Keratinocyte (primary cell): ENCODE results near the gene CCDC158. TPM values are rescaled to one million over a fixed set of nuclear protein-coding genes. Genes with fewer than 3 reads are reported as not detected.

Source experiments
- DNase-seq: peaks from one replicate; pipeline ENCODE4 v3.0.0-alpha.2; 2011; ENCODE audit warnings: low read depth, missing footprints, low spot score
- FAIRE-seq: peaks from 2 replicates; lab custom pipeline; 2011; peaks lifted over from hg19 to GRCh38; lab: Jason Lieb, UNC
- H2AFZ ChIP-seq: 2 replicates; pipeline ENCODE4 v1.6.0; 2012; ENCODE audit warnings: low read length, control low read depth, inconsistent platforms; ENCODE audit not compliant: control insufficient read depth
- H3K27ac ChIP-seq: 2 replicates; pipeline ENCODE4 v1.5.1; 2011; ENCODE audit warnings: low read length; ENCODE audit not compliant: control insufficient read depth, insufficient read depth
- H3K27me3 ChIP-seq: 3 replicates; pipeline ENCODE4 v1.6.0; 2011; ENCODE audit warnings: low read length; ENCODE audit not compliant: control insufficient read depth, insufficient read depth; ENCODE audit errors: extremely low read depth
- H3K36me3 ChIP-seq, 2 experiments: 2 replicates in 1 of 2; 3 replicates in 1 of 2; pipeline ENCODE4 v1.5.1; 2011; ENCODE audit warnings: low read length in 2 of 2, mild to moderate bottlenecking in 1 of 2; ENCODE audit not compliant: control insufficient read depth in 2 of 2, insufficient read depth in 2 of 2; ENCODE audit errors: extremely low read depth in 1 of 2
- H3K4me1 ChIP-seq: 3 replicates; pipeline ENCODE4 v1.5.1; 2011; ENCODE audit warnings: low read length; ENCODE audit not compliant: control insufficient read depth, insufficient read depth; ENCODE audit errors: extremely low read depth
- H3K4me2 ChIP-seq: 3 replicates; pipeline ENCODE4 v1.6.0; 2011; ENCODE audit warnings: low read depth, low read length; ENCODE audit not compliant: control insufficient read depth, insufficient read depth; ENCODE audit errors: extremely low read depth
- H3K4me3 ChIP-seq, 3 experiments: fragments of 200-600 bp in 1 of 3; sonication (generic) in 1 of 3; 2 replicates in 2 of 3; 3 replicates in 1 of 3; pipeline ENCODE4 v1.5.1; 2011 to 2016; ENCODE audit warnings: low read length in 3 of 3, mild to moderate bottlenecking in 3 of 3, control low read depth in 2 of 3, inconsistent platforms in 1 of 3, low read depth in 1 of 3, mixed read lengths in 1 of 3, mixed run types in 1 of 3, moderate library complexity in 1 of 3; ENCODE audit not compliant: control insufficient read depth in 2 of 3, insufficient read depth in 2 of 3; ENCODE audit errors: extremely low read depth in 1 of 3
- H3K79me2 ChIP-seq: 2 replicates; pipeline ENCODE4 v1.6.0; 2012; ENCODE audit warnings: low read length; ENCODE audit not compliant: control insufficient read depth, insufficient read depth
- H3K9ac ChIP-seq: 3 replicates; pipeline ENCODE4 v1.6.0; 2011; ENCODE audit warnings: low read length; ENCODE audit not compliant: control insufficient read depth, insufficient read depth; ENCODE audit errors: extremely low read depth
- H3K9me1 ChIP-seq: 3 replicates; pipeline ENCODE4 v1.6.0; 2011; ENCODE audit warnings: low read length; ENCODE audit not compliant: control insufficient read depth, insufficient read depth; ENCODE audit errors: extremely low read depth
- H3K9me3 ChIP-seq: 2 replicates; pipeline ENCODE4 v1.5.1; 2012; ENCODE audit warnings: low read depth, low read length; ENCODE audit not compliant: control insufficient read depth
- H4K20me1 ChIP-seq: 3 replicates; pipeline ENCODE4 v1.6.0; 2011; ENCODE audit warnings: low read length; ENCODE audit not compliant: control insufficient read depth, insufficient read depth; ENCODE audit errors: extremely low read depth
- EZH2 ChIP-seq: IDR thresholded peaks from one replicate; pipeline ENCODE4 v1.6.1; 2012; ENCODE audit warnings: inconsistent platforms, mild to moderate bottlenecking, low read length, moderate library complexity
- dilution Hi-C: fragments of 300-500 bp; cut with MboI; formaldehyde crosslinking; loops from one replicate; pipeline ENCODE4 v1.7.0; 2020; ENCODE audit warnings: low sequenced_read_pairs; ENCODE audit not compliant: extremely low pct_ligation_motif_present
- polyA plus RNA-seq, 5 experiments: library from polyadenylated mRNA; depleted of rRNA in 3 of 5; stranded (reverse) in 3 of 5; stranded (forward) in 1 of 5; unstranded in 1 of 5; fragments of >200 nt; gene quantifications; 1 replicate in 1 of 5; 2 replicates in 3 of 5; 3 replicates in 1 of 5; pipeline versions ENCODE4 v1.2.1 to v1.2.3, GENCODE V29; 2011 to 2012; ENCODE audit warnings: missing spikeins in 2 of 5, low read depth in 1 of 5, low replicate concordance in 1 of 5
- TF ChIP-seq, protein P1 (sequence below), 3 experiments: IDR thresholded peaks in 1 of 3; conservative IDR thresholded peaks in 1 of 3; optimal IDR thresholded peaks in 1 of 3; 2 replicates in 2 of 3; 3 replicates in 1 of 3; pipeline versions ENCODE3 to v1.5.1; 2011; ENCODE audit warnings: low read length in 3 of 3, mild to moderate bottlenecking in 3 of 3, moderate library complexity in 2 of 3, control low read depth in 1 of 3, inconsistent platforms in 1 of 3; ENCODE audit not compliant: insufficient read depth in 2 of 3; ENCODE audit errors: extremely low read depth in 1 of 3

The CCDC158 gene
- polyA plus RNA-seq, 1 donor (not counting 4 experiments of a cell fraction or from before 2014, with no cell fraction given): not detected

GRCh38 chr4:76325072-76325471 is 95.9 kb downstream of the CCDC158 start:
- Histone ChIP-seq H3K27ac (no peak overlapping the region), H3K79me2 (no peaks in the 10 kb centered on the region), H3K9ac (no peak overlapping the region), H3K9me1 (no peaks in the 10 kb centered on the region), H2AFZ (no peak overlapping the region), H3K9me3 (peaks cover 3% of the 10 kb centered on the region), H3K4me3 (no peak overlapping the region), H3K4me2 (no peak overlapping the region), H3K4me1 (no peaks in the 10 kb centered on the region), H3K36me3 (no peaks in the 10 kb centered on the region), H4K20me1 (no peaks in the 10 kb centered on the region), H3K27me3 (no peaks in the 10 kb centered on the region)
- dilution Hi-C loops: no loop called here
- no peak for TF ChIP-seq EZH2
- TF ChIP-seq, protein P1, sequence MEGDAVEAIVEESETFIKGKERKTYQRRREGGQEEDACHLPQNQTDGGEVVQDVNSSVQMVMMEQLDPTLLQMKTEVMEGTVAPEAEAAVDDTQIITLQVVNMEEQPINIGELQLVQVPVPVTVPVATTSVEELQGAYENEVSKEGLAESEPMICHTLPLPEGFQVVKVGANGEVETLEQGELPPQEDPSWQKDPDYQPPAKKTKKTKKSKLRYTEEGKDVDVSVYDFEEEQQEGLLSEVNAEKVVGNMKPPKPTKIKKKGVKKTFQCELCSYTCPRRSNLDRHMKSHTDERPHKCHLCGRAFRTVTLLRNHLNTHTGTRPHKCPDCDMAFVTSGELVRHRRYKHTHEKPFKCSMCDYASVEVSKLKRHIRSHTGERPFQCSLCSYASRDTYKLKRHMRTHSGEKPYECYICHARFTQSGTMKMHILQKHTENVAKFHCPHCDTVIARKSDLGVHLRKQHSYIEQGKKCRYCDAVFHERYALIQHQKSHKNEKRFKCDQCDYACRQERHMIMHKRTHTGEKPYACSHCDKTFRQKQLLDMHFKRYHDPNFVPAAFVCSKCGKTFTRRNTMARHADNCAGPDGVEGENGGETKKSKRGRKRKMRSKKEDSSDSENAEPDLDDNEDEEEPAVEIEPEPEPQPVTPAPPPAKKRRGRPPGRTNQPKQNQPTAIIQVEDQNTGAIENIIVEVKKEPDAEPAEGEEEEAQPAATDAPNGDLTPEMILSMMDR (optimal IDR thresholded peaks at IDR 0.05 in 1 of 3, IDR thresholded peaks at IDR 0.05 in 1 of 3, conservative IDR thresholded peaks at IDR 0.05 in 1 of 3; ENCODE audit: extremely low read depth in 1 of 3, insufficient read depth in 2 of 3, low read length in 3 of 3): no peak
- DNase-seq: no peak
- no peak for FAIRE-seq

DNA sequence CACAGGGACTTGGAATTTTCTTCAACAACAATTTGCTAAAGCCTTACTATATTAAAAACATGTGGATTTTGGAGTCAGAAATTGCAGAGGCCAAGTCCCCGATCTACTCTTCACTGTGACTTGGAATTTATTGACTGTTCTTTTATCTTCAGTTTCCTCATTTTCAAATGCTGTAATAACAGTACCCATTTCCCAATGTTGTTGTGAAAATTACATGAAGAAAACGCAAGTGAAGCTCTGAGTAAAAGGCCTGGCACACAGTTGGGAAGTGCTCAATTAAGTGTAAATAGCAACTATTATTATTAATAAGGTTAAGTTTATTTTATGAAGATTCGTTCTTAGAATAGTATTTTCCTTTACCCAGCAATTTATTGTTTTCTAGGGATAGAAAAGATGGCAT is 98.7 kb downstream of the CCDC158 start:
- H3K9me3 ChIP-seq: peaks cover 3% of the 10 kb centered on the region
- no peaks in the 10 kb centered on the region for H3K36me3 ChIP-seq
- H3K27me3 ChIP-seq: no peaks in the 10 kb centered on the region
- no peak overlapping the region for H3K4me2 ChIP-seq
- dilution Hi-C loops: no loop called here
- no peaks in the 10 kb centered on the region for H3K79me2 ChIP-seq
- no peaks in the 10 kb centered on the region for H3K4me1 ChIP-seq
- H4K20me1 ChIP-seq: no peaks in the 10 kb centered on the region
- no peaks in the 10 kb centered on the region for H3K9me1 ChIP-seq
- FAIRE-seq (no peak), DNase-seq (no peak)
- H2AFZ ChIP-seq: no peak overlapping the region
- TF ChIP-seq, protein P1 (optimal IDR thresholded peaks at IDR 0.05 in 1 of 3, IDR thresholded peaks at IDR 0.05 in 1 of 3, conservative IDR thresholded peaks at IDR 0.05 in 1 of 3; ENCODE audit: extremely low read depth in 1 of 3, insufficient read depth in 2 of 3, low read length in 3 of 3): no peak
- no peak for TF ChIP-seq EZH2
- no peak overlapping the region for H3K9ac ChIP-seq
- H3K4me3 ChIP-seq: no peak overlapping the region
- no peak overlapping the region for H3K27ac ChIP-seq
